GM21447 (cell line): ENCODE results near the gene PITPNM3.
"Not testable (repeated sequence)": the region's sequence is repeated elsewhere in the genome, so short reads cannot be mapped to it uniquely, and the experiment has no call there.

ENCODE experiments used
- ATAC-seq: cut with Tn5 transposase; IDR thresholded peaks from one replicate; pipeline ENCODE4 v1.9.1; 2021; ENCODE audit not compliant: unreplicated experiment

Gene PITPNM3

GRCh38 chr17:6556121-6557039 is at the start of gene PITPNM3:
PITPNM3 (minus strand) TSS chr17:6556555; CDS start chr17:6556406, 149 bp downstream.
- no peak for ATAC-seq

- ATAC-seq: no peak
These were observed 48.8 kb upstream of the PITPNM3 start for GRCh38 chr17:6605142-6605541.

- no peak for ATAC-seq
These were observed 47.5 kb upstream of the PITPNM3 start for GRCh38 chr17:6603744-6604325.

GRCh38 chr17:6602141-6602540 is 45.8 kb upstream of the PITPNM3 start:
- ATAC-seq: no peak

- ATAC-seq: no peak
These were observed 43.0 kb upstream of the PITPNM3 start for GRCh38 chr17:6599364-6599763.

GRCh38 chr17:6597727-6598126 is 41.4 kb upstream of the PITPNM3 start:
- ATAC-seq: no peak

- ATAC-seq: no peak
These were observed 40.6 kb upstream of the PITPNM3 start for GRCh38 chr17:6596941-6597340.

- no peak for ATAC-seq
These were observed 40.2 kb upstream of the PITPNM3 start for GRCh38 chr17:6596511-6596910.

GRCh38 chr17:6596081-6596480 is 39.7 kb upstream of the PITPNM3 start:
- no peak for ATAC-seq

- ATAC-seq: not testable (repeated sequence)
These were observed 37.0 kb upstream of the PITPNM3 start for GRCh38 chr17:6593371-6593770.

- ATAC-seq: no peak
These were observed 35.8 kb upstream of the PITPNM3 start for GRCh38 chr17:6592173-6592572.

- ATAC-seq: no peak
These were observed 35.3 kb upstream of the PITPNM3 start for GRCh38 chr17:6591599-6592158.

- ATAC-seq: no peak
These were observed 33.1 kb upstream of the PITPNM3 start for GRCh38 chr17:6589266-6589946.

GRCh38 chr17:6588165-6588564 is 31.8 kb upstream of the PITPNM3 start:
- ATAC-seq: no peak

GRCh38 chr17:6587310-6587709 is 31.0 kb upstream of the PITPNM3 start:
- ATAC-seq: no peak

GRCh38 chr17:6583411-6583810 is 27.1 kb upstream of the PITPNM3 start:
- no peak for ATAC-seq

- ATAC-seq: no peak
These were observed 24.3 kb upstream of the PITPNM3 start for GRCh38 chr17:6580625-6581024.

- ATAC-seq: no peak
These were observed 22.1 kb upstream of the PITPNM3 start for GRCh38 chr17:6578491-6578890.

GRCh38 chr17:6577686-6578263 is 21.4 kb upstream of the PITPNM3 start:
- no peak for ATAC-seq

GRCh38 chr17:6576038-6576785 is 19.9 kb upstream of the PITPNM3 start:
- no peak for ATAC-seq
